ENCODE data around the gene PSD4.

DNA sequence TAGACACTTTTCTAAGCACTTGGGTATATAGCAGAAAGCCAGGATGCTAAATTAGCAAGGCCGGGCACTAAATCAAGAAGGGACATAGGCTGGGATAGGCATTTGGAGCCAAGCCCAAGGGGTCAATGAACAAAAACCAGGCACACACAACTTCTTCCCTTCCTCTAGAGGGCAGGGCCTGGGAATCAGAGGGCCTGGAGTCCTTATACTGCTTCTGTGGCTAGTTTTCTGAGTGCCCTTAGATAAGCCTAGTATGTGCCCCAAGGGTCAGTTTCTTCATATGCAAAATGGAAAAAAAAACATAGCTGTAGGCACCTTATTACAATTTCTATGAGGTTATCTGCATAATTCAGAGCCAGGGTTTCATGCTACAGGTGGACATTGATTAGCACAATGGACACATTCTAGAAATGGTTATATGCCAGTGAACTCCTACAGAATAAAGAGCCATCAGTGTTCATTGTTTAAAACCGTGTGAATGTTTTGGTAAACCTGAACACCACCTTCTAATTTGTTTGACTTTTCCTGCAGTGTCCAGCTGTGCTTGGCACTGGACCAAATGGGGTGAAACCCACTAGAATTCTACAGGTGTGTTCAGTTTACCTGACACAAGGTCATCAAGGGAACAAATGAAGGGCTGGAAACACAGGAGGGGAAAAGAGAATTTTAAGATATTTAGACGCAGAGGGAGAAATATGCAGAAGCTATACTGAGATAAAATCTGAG is 55.4 kb downstream of the PSD4 start:
- TF ChIP-seq, protein P1, sequence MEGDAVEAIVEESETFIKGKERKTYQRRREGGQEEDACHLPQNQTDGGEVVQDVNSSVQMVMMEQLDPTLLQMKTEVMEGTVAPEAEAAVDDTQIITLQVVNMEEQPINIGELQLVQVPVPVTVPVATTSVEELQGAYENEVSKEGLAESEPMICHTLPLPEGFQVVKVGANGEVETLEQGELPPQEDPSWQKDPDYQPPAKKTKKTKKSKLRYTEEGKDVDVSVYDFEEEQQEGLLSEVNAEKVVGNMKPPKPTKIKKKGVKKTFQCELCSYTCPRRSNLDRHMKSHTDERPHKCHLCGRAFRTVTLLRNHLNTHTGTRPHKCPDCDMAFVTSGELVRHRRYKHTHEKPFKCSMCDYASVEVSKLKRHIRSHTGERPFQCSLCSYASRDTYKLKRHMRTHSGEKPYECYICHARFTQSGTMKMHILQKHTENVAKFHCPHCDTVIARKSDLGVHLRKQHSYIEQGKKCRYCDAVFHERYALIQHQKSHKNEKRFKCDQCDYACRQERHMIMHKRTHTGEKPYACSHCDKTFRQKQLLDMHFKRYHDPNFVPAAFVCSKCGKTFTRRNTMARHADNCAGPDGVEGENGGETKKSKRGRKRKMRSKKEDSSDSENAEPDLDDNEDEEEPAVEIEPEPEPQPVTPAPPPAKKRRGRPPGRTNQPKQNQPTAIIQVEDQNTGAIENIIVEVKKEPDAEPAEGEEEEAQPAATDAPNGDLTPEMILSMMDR (IDR thresholded peaks at IDR 0.05), result no peak
- no peak for TF ChIP-seq POLR2A (IDR thresholded peaks at IDR 0.05)

All from vagina (tissue), 2 donors.